ENCODE results near the gene ODAPH. TPM values are rescaled to one million over a fixed set of nuclear protein-coding genes. Genes with fewer than 3 reads are reported as not detected.

The ODAPH gene
- total and polyA plus RNA-seq, 12 donors, result 0.13 to 0.24 TPM; not detected in 10

- Histone ChIP-seq H3K9me3 (replicated peaks in 1 of 3) (no peaks in the 10 kb centered on the region), H3K27ac (no peak overlapping the region), H3K4me1 (replicated peaks in 1 of 2) (no peaks in the 10 kb centered on the region), H3K27me3 (no peaks in the 10 kb centered on the region), H3K36me3 (replicated peaks in 1 of 2) (no peaks in the 10 kb centered on the region), H3K4me3 (no peak overlapping the region)
- TF ChIP-seq CTCF (IDR thresholded peaks at IDR 0.05) (no peak), POLR2A (IDR thresholded peaks at IDR 0.05) (no peak)
- 90 to 99% (median 94%) methylated on average over 4 of the region's 4 CpGs for WGBS, 4 donors
- intact Hi-C loops (cut with DNase I), result no loop called here
- DNase-seq, result no peak
Observed at GRCh38 chr4:75605928-75606327, 50.1 kb downstream of the ODAPH start.

- intact Hi-C loops (cut with DNase I), result no loop called here
- DNase-seq, result no peak
- 90 to 96% (median 93%) methylated on average over 1 of the region's 1 CpG for WGBS, 4 donors
- no peaks in the 10 kb centered on the region for H3K36me3 ChIP-seq (replicated peaks in 1 of 2)
- TF ChIP-seq POLR2A (IDR thresholded peaks at IDR 0.05) (no peak), CTCF (IDR thresholded peaks at IDR 0.05) (no peak)
- H3K9me3 ChIP-seq (replicated peaks in 1 of 3), result no peaks in the 10 kb centered on the region
- no peak overlapping the region for H3K4me3 ChIP-seq
- no peaks in the 10 kb centered on the region for H3K27me3 ChIP-seq
- no peaks in the 10 kb centered on the region for H3K4me1 ChIP-seq (replicated peaks in 1 of 2)
- no peak overlapping the region for H3K27ac ChIP-seq
Observed at GRCh38 chr4:75612306-75612705, 56.4 kb downstream of the ODAPH start.

Other genes starting within 250 kb of the ODAPH start
- 10 to 100 TPM; 18.7 to 54.2 (median 32.7) TPM for gene RCHY1, start 41.7 kb upstream of the ODAPH start, total RNA-seq
- 10 to 100 TPM in 2 of 3 donors, 1 to 10 TPM in 1; 7.4 to 52.7 (median 15.3) TPM for gene RCHY1, start 41.7 kb upstream of the ODAPH start, polyA plus RNA-seq
- gene THAP6, start 41.6 kb upstream of the ODAPH start, total RNA-seq, result 10 to 100 TPM in 7 of 9 donors, 1 to 10 TPM in 2; 5.9 to 54.4 (median 18.8) TPM
- gene THAP6, start 41.6 kb upstream of the ODAPH start, polyA plus RNA-seq, result 10 to 100 TPM in 1 of 3 donors, 1 to 10 TPM in 2; 4.2 to 21.9 (median 6.1) TPM
- 1 to 10 TPM in 2 of 9 donors, under 1 TPM in 7; 0.17 to 1.8 (median 0.63) TPM for gene CDKL2, start 74.5 kb downstream of the ODAPH start, total RNA-seq
- 1 to 10 TPM in 1 of 3 donors, under 1 TPM in 2; 0.13 to 1.1 (median 0.32) TPM for gene CDKL2, start 74.5 kb downstream of the ODAPH start, polyA plus RNA-seq
- 100 to 1,000 TPM in 8 of 9 donors, 10 to 100 TPM in 1; 80.4 to 215 (median 116) TPM for gene G3BP2, start 117.3 kb downstream of the ODAPH start, total RNA-seq
- gene G3BP2, start 117.3 kb downstream of the ODAPH start, polyA plus RNA-seq, result 100 to 1,000 TPM in 1 of 3 donors, 10 to 100 TPM in 2; 10.0 to 167 (median 22.6) TPM
- gene USO1, start 168.5 kb downstream of the ODAPH start, total RNA-seq, result 100 to 1,000 TPM in 1 of 9 donors, 10 to 100 TPM in 8; 55.3 to 109 (median 71.4) TPM
- gene USO1, start 168.5 kb downstream of the ODAPH start, polyA plus RNA-seq, result 100 to 1,000 TPM in 1 of 3 donors, 10 to 100 TPM in 2; 27.4 to 102 (median 29.4) TPM